ENCODE results near the gene FBP1.

DNA sequence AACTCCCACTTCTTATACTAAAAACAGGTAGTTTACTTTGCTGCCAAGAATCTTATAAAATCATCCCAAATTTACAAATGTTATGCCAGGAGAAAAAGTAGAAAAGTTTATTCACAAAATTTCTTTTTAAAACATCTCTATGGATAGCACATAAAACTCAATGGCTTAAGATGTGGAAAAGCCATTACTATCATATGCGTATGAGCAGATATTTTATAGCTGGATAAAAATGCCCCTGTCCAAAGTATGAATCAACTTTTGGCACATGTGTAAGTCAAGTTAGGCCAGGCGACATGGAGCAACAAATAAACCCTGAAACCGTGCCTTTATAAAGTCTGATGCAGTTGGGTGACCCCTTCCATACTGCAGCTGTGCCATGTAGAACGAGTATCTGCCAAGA is 38.6 kb upstream of the FBP1 start:
- TF ChIP-seq POLR2A (IDR thresholded peaks at IDR 0.05; ENCODE audit: low read length) (no peak), GATA1 (IDR thresholded peaks at IDR 0.05; ENCODE audit: low read depth, low read length) (no peak)
